GM19438 (cell line): ENCODE data around the gene CRELD2.
"Not testable (repeated sequence)": the region's sequence is repeated elsewhere in the genome, so short reads cannot be mapped to it uniquely, and the experiment has no call there.

Experiments used
- ATAC-seq: cut with Tn5 transposase; IDR thresholded peaks from one replicate; pipeline ENCODE4 v1.9.1; 2021; ENCODE audit warnings: low read depth; ENCODE audit not compliant: unreplicated experiment

The CRELD2 gene

GRCh38 chr22:49943405-49943765 lies 25.0 kb downstream of the CRELD2 start:
- ATAC-seq, result no peak

- no peak for ATAC-seq
These were observed 25.5 kb downstream of the CRELD2 start for GRCh38 chr22:49943771-49944398.

DNA sequence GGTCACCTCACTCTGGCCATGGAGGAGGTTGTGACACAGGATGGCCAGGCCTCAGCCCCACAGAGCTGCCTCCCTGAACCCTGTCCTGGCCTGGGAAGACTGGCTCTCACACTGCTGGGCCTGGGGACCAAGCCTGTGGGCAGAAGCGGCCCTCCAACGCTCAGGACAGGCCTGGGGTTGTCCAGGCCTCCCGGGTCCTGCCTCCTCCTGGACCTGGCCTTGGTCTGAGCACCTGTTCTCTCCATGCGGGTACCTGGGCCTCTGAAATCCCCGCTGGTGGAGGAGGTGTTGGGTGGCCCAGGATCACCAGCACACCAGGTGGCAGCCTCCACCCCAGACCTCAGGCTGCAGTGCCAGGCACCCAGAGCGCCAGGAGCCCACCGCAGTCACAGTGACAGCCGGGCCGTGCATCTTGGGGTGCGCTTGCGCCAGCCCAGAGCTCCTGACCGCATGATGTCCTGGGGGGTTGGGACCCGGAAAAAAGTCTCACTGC lies 26.0 kb downstream of the CRELD2 start:
- no peak for ATAC-seq

DNA sequence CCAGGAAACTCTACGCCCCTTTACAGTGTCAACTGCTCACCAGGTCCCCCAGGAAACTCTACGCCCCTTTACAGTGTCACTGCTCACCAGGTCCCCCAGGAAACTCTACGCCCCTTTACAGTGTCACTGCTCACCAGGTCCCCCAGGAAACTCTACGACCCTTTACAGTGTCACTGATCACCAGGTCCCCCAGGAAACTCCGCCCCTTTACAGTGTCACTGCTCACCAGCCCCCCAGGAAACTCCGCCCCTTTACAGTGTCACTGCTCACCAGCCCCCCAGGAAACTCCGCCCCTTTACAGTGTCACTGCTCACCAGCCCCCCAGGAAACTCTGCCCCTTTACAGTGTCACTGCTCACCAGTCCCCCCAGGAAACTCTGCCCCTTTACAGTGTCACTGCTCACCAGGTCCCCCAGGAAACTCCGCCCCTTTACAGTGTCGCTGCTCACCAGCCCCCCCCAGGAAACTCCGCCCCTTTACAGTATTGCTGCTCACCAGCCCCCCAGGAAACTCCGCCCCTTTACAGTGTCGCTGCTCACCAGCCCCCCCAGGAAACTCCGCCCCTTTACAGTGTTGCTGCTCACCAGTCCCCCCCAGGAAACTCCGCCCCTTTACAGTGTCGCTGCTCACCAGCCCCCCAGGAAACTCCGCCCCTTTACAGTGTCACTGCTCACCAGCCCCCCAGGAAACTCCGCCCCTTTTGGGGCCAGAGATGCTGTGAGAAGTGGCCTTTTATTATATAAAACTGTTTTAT lies 26.8 kb downstream of the CRELD2 start:
- not testable (repeated sequence) for ATAC-seq

GRCh38 chr22:49946612-49947295 lies 28.3 kb downstream of the CRELD2 start:
- no peak for ATAC-seq

GRCh38 chr22:49947296-49947622 lies 28.8 kb downstream of the CRELD2 start:
- no peak for ATAC-seq

- ATAC-seq, result no peak
These were observed 29.9 kb downstream of the CRELD2 start for GRCh38 chr22:49948116-49948957.

DNA sequence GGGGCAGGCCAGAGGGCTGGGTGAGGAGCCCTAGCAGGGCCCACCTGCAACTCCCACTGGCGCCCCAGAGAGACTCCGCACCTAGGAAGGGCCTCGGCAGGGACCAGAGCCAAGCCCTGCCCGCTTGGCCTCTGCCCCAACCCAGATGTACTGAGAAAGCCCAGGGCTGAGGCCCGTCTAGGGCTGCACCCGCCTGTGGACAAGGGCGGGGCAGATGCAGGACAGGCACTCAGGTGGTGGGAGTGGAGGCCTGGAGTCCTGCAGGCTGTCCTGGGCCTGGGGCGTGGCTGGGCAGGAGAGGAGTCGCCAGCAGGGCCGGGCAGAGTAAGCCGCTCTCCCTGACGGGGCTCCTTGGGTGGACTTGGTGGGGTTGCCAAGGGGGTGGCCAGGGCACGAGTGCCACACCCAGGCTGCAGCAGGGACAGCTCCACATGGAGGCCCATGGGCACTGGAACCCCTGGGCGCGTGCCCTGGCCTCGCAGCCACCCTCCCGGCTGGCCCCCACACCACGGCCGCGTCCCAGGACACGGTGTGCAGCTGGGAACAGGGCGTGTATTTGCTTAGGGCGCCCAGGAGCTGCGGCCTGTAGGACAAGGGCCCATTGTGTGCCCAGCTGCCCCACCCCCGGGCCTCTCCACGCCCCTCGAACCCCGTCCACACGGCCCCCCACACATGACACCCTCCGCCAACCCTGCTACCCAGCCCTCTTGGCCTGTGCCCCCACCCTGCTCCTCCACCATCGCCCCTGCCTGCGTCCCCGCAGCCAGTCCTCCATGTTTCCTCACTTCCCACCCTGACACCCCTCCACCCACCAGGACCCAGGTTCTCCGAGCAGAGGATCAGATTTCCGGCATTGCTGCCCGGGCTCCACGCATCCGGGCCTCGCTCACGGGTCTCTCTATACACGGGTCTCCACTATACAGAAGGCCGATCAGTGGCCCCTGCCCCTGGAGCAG lies 30.8 kb downstream of the CRELD2 start:
- ATAC-seq, result no peak

GRCh38 chr22:49949914-49950292 lies 31.5 kb downstream of the CRELD2 start:
- ATAC-seq, result no peak

DNA sequence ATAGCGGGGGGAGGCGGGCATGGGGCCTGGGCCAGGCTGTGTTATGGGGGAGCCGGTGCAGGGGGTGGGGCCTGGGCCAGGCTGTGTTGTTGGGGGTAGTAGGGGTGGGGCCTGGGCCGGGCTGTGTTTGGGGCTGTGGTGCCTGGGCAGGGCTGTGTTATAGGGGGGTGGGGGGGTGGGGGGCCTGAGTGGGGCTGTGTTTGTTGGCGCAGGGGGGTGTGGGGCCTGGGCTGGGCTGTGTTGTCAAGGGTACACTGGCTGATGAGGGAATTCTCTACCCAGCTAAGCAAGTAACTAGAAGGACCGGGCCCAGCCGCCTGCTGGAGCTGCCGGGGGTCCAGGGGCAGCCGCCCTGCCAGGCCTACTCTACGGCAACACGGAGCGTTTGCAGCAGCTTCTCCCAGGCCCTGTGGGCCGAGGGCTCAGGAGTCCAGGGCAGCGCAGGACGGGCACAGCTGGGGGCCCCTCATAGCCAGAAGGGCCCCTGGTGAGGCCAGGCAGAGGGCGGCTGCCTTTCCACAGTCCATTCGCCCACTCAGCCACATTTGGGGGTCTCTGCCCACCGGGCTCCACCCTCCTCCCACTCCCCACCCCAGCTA lies 32.1 kb downstream of the CRELD2 start:
- no peak for ATAC-seq

GRCh38 chr22:49951000-49951677 lies 32.7 kb downstream of the CRELD2 start:
- ATAC-seq, result no peak

GRCh38 chr22:49951678-49951985 lies 33.2 kb downstream of the CRELD2 start:
- ATAC-seq, result no peak

- no peak for ATAC-seq
These were observed 33.8 kb downstream of the CRELD2 start for GRCh38 chr22:49951986-49952896.

DNA sequence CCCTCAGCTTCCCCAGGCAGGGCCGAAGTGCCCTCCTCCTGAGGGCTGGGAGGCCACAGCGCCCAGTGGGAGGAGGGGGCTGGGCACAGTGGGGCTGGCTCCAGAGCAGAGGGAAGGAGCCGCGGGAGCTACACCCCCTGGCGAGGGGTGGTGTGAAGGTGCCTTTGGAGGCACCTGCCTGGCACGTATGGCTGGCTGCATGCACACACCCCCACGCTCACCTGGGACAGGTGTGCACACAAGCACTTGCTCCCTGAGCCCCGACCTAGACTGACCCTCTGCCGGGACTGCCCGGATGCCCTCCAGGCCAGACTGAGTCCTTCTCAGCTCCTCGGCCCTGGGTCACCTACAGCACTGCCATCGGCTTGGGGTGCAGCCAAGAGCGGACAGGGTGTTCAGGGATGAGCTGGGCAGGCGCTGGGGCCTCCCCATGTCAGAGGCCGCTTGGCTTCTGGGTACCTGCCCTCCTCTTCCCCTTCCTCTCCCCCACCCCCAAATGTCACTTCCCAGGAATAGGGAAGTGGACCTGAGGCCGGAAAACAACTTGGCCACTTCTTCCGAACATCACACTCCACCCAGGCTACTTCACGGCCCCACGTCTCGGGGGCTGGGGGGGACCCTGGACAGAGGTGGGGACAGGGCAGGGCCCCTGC lies 34.7 kb downstream of the CRELD2 start:
- ATAC-seq, result no peak

- no peak for ATAC-seq
These were observed 35.4 kb downstream of the CRELD2 start for GRCh38 chr22:49953680-49954344.

DNA sequence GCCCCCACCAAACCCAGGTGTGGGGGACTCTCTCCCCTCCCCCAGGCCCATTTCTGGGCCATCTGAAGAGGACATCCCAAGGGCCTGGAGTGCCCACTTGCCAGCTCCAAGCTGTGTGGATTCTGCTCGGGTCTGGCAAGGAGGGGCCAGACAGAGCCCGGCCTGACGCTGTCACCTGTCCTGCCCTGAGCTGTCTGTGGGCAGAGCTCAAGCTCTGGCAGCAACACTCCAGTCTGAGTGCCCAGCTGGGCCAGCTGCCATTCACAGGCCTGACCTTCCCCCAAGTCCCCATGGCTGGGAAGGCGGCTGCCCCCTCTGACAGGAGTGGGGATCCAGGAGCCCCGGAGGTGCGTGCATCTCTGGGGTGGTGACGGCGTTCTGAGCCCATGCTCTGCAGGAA lies 35.9 kb downstream of the CRELD2 start:
- ATAC-seq, result no peak

DNA sequence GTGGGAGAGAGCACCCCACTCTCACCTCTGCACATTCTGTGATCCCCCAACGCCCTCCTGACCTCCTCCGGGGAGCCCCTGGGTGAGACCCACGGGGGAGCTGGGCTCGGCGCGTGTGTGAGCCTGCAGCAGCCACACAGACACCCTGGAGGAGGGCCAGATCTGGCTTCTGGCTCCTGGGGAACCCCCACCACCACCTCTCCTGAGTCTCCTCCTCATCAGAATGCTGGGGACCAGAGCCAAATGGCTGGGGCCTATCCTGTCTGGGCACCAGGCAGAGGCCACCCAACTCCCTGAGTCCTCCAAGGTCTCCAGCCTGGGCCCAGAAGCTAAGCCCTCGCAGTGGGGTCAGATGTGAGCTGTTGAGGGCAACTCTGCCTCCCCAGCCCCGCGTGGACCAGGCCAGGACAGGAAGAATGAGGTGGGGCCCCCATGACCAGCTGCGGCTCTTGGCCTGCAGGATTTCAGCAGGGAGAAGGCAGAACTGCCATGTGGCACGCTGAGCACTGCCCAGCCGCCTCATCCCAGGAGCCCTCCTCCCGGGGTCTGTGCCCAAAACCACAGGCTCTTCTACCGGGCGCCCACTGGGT lies 36.7 kb downstream of the CRELD2 start:
- ATAC-seq, result no peak
